ENCODE data around the gene ZDHHC19.
"Not testable (repeated sequence)": the region's sequence is repeated elsewhere in the genome, so short reads cannot be mapped to it uniquely, and the experiment has no call there.

Gene ZDHHC19

GRCh38 chr3:196178993-196179379, 32.2 kb downstream of the ZDHHC19 start:
- DNase-seq (ENCODE audit: low read depth, low spot score) = no peak

GRCh38 chr3:196177967-196178366, 33.2 kb downstream of the ZDHHC19 start:
- no peak for DNase-seq (ENCODE audit: low read depth, low spot score)

- DNase-seq (ENCODE audit: low read depth, low spot score) = no peak
Observed at GRCh38 chr3:196177567-196177966, 33.6 kb downstream of the ZDHHC19 start.

- DNase-seq (ENCODE audit: low read depth, low spot score) = no peak
Observed at GRCh38 chr3:196175722-196176121, 35.5 kb downstream of the ZDHHC19 start.

GRCh38 chr3:196175116-196175625, 36.0 kb downstream of the ZDHHC19 start:
- no peak for DNase-seq (ENCODE audit: low read depth, low spot score)

GRCh38 chr3:196174652-196175051, 36.5 kb downstream of the ZDHHC19 start:
- no peak for DNase-seq (ENCODE audit: low read depth, low spot score)

- not testable (repeated sequence) for DNase-seq (ENCODE audit: low read depth, low spot score)
Observed at GRCh38 chr3:196170296-196170695, 40.9 kb downstream of the ZDHHC19 start.

GRCh38 chr3:196169836-196170240, 41.4 kb downstream of the ZDHHC19 start:
- no peak for DNase-seq (ENCODE audit: low read depth, low spot score)

GRCh38 chr3:196168808-196169391, 42.3 kb downstream of the ZDHHC19 start:
- no peak for DNase-seq (ENCODE audit: low read depth, low spot score)

- DNase-seq (ENCODE audit: low read depth, low spot score) = no peak
Observed at GRCh38 chr3:196166741-196167140, 44.5 kb downstream of the ZDHHC19 start.

- no peak for DNase-seq (ENCODE audit: low read depth, low spot score)
Observed at GRCh38 chr3:196165850-196166249, 45.4 kb downstream of the ZDHHC19 start.

- DNase-seq (ENCODE audit: low read depth, low spot score) = not testable (repeated sequence)
Observed at GRCh38 chr3:196165006-196165575, 46.1 kb downstream of the ZDHHC19 start.

- DNase-seq (ENCODE audit: low read depth, low spot score) = no peak
Observed at GRCh38 chr3:196164576-196164975, 46.6 kb downstream of the ZDHHC19 start.

GRCh38 chr3:196163666-196164493, 47.3 kb downstream of the ZDHHC19 start:
- DNase-seq (ENCODE audit: low read depth, low spot score) = no peak

- no peak for DNase-seq (ENCODE audit: low read depth, low spot score)
Observed at GRCh38 chr3:196163212-196163611, 48.0 kb downstream of the ZDHHC19 start.

- DNase-seq (ENCODE audit: low read depth, low spot score) = no peak
Observed at GRCh38 chr3:196162679-196163078, 48.5 kb downstream of the ZDHHC19 start.

- no peak for DNase-seq (ENCODE audit: low read depth, low spot score)
Observed at GRCh38 chr3:196159952-196160804, 51.0 kb downstream of the ZDHHC19 start.

- no peak for DNase-seq (ENCODE audit: low read depth, low spot score)
Observed at GRCh38 chr3:196159526-196159925, 51.7 kb downstream of the ZDHHC19 start.

- no peak for DNase-seq (ENCODE audit: low read depth, low spot score)
Observed at GRCh38 chr3:196156160-196156559, 55.0 kb downstream of the ZDHHC19 start.

GRCh38 chr3:196150481-196150880, 60.7 kb downstream of the ZDHHC19 start:
- DNase-seq (ENCODE audit: low read depth, low spot score) = no peak

- DNase-seq (ENCODE audit: low read depth, low spot score) = no peak
Observed at GRCh38 chr3:196149831-196150301, 61.3 kb downstream of the ZDHHC19 start.

GRCh38 chr3:196149375-196149774, 61.8 kb downstream of the ZDHHC19 start:
- no peak for DNase-seq (ENCODE audit: low read depth, low spot score)

All from activated CD4-positive, CD25-positive, alpha-beta regulatory T cell treated with anti-CD3 and anti-CD28 coated beads, Interleukin-2, amount 50 U/mL, for 16 hours (primary cell).